GM12878 (cell line): ENCODE measurements around the gene GRAMD1B. TPM values are rescaled to one million over a fixed set of nuclear protein-coding genes. Genes with fewer than 3 reads are reported as not detected.

ENCODE experiments used
- ATF2 ChIP-seq: IDR thresholded peaks from 2 replicates; pipeline ENCODE4 v1.6.1; 2012; ENCODE audit warnings: low read length, inconsistent platforms
- ATF7 ChIP-seq: fragments of 450-650 bp; IDR thresholded peaks from 2 replicates; pipeline ENCODE4 v1.6.1; 2016; ENCODE audit warnings: low read depth, mild to moderate bottlenecking
- BCL11A ChIP-seq: IDR thresholded peaks from 2 replicates; pipeline ENCODE4 v1.6.1; 2011; ENCODE audit warnings: low read depth, low read length
- BHLHE40 ChIP-seq, 2 experiments: fragments of 450-650 bp in 1 of 2; IDR thresholded peaks; 2 replicates each; pipeline ENCODE4 v1.6.1; 2011 to 2017; ENCODE audit warnings: low read depth in 2 of 2, borderline replicate concordance in 1 of 2, improper control_type of control experiment in 1 of 2, low read length in 1 of 2, mild to moderate bottlenecking in 1 of 2
- BMI1 ChIP-seq: fragments of 450-650 bp; IDR thresholded peaks from 2 replicates; pipeline ENCODE4 v1.6.1; 2016; ENCODE audit warnings: mild to moderate bottlenecking, moderate library complexity, borderline replicate concordance
- CEBPB ChIP-seq, 2 experiments: fragments of 150-350 bp in 1 of 2; IDR thresholded peaks; 2 replicates each; pipeline ENCODE4 v1.6.1; 2012 to 2014; ENCODE audit warnings: low read depth in 2 of 2, low read length in 2 of 2, borderline replicate concordance in 1 of 2, inconsistent platforms in 1 of 2
- ETV6 ChIP-seq, 2 experiments: fragments of 450-650 bp in 1 of 2; IDR thresholded peaks in 1 of 2; conservative IDR thresholded peaks in 1 of 2; 2 replicates each; pipeline ENCODE4 v1.6.1; 2014; ENCODE audit warnings: antibody characterized with exemption in 1 of 2, borderline replicate concordance in 1 of 2, low read depth in 1 of 2, mild to moderate bottlenecking in 1 of 2, moderate library complexity in 1 of 2
- FOXK2 ChIP-seq: fragments of 450-650 bp; IDR thresholded peaks from 2 replicates; pipeline ENCODE4 v1.6.1; 2017; ENCODE audit warnings: mild to moderate bottlenecking, moderate library complexity
- IRF4 ChIP-seq: IDR thresholded peaks from 2 replicates; pipeline ENCODE4 v1.6.1; 2011; ENCODE audit warnings: low read depth, low read length
- MEF2B ChIP-seq: fragments of 450-650 bp; IDR thresholded peaks from 2 replicates; pipeline ENCODE4 v1.6.1; 2018; ENCODE audit warnings: mild to moderate bottlenecking, moderate library complexity; ENCODE audit not compliant: partially characterized antibody, poor library complexity, severe bottlenecking
- MTA3 ChIP-seq: IDR thresholded peaks from 2 replicates; pipeline ENCODE4 v1.6.1; 2012; ENCODE audit warnings: low read length, inconsistent platforms, borderline replicate concordance
- NFXL1 ChIP-seq: fragments of 450-650 bp; IDR thresholded peaks from 2 replicates; pipeline ENCODE4 v1.6.1; 2017; ENCODE audit warnings: antibody characterized with exemption, mild to moderate bottlenecking, borderline replicate concordance
- NR2F1 ChIP-seq: fragments of 450-650 bp; conservative IDR thresholded peaks from 2 replicates; pipeline ENCODE4 v1.6.1; 2017; ENCODE audit warnings: mild to moderate bottlenecking
- PBX3 ChIP-seq: IDR thresholded peaks from 2 replicates; pipeline ENCODE4 v1.6.1; 2011; ENCODE audit warnings: mild to moderate bottlenecking, low read depth, low read length, moderate library complexity; ENCODE audit not compliant: insufficient replicate concordance
- PRDM15 ChIP-seq: fragments of 450-650 bp; formaldehyde crosslinking; IDR thresholded peaks from 2 replicates; pipeline ENCODE4 v1.4.0; 2020; ENCODE audit warnings: mild to moderate bottlenecking, moderate library complexity
- SKIL ChIP-seq: fragments of 450-650 bp; IDR thresholded peaks from 2 replicates; pipeline ENCODE4 v1.6.1; 2017; ENCODE audit warnings: mild to moderate bottlenecking, low read depth, inconsistent platforms; ENCODE audit not compliant: poor library complexity, severe bottlenecking
- SUZ12 ChIP-seq: fragments of 200-600 bp; sonication (generic); IDR thresholded peaks from one replicate; pipeline ENCODE4 v1.6.1; 2018; ENCODE audit warnings: antibody characterized with exemption, mild to moderate bottlenecking; ENCODE audit not compliant: unreplicated experiment
- TARDBP ChIP-seq: IDR thresholded peaks from 2 replicates; pipeline ENCODE4 v1.6.1; 2016; ENCODE audit warnings: borderline replicate concordance
- USF1 ChIP-seq: IDR thresholded peaks from 2 replicates; pipeline ENCODE4 v1.6.1; 2011; ENCODE audit warnings: borderline replicate concordance, low read depth, mild to moderate bottlenecking, moderate library complexity, mixed read lengths, low read length; ENCODE audit not compliant: insufficient read depth; ENCODE audit errors: extremely low read length
- ZZZ3 ChIP-seq: IDR thresholded peaks from 2 replicates; pipeline ENCODE4 v1.6.1; 2011; ENCODE audit warnings: low read depth; ENCODE audit not compliant: control insufficient read depth, insufficient read length
- polyA plus RNA-seq, 11 experiments: library from polyadenylated mRNA; depleted of rRNA in 4 of 11; unstranded in 6 of 11; stranded (reverse) in 5 of 11; fragments of >200 nt; fragmentation: Nextera tagmentation in 4 of 11; fragmentation: Illumina TruSeq in 1 of 11; extraction: Ambion mirVana in 4 of 11; extraction: Trizol in 1 of 11; gene quantifications; 1 replicate in 1 of 11; 2 replicates in 10 of 11; pipeline versions ENCODE4 v1.2.1 to v1.2.3, GENCODE V29; 2011 to 2016; ENCODE audit warnings: inconsistent platforms in 2 of 11, missing spikeins in 2 of 11, low read depth in 1 of 11
- total RNA-seq, 4 experiments: library from RNA; depleted of rRNA in 3 of 4; stranded (reverse); fragments of >200 nt in 3 of 4; fragmentation: Illumina TruSeq in 1 of 4; extraction: Trizol in 1 of 4; gene quantifications; 2 replicates each; pipeline versions ENCODE4 v1.2.1 to v1.2.3, GENCODE V29; 2013 to 2021

The GRAMD1B gene
- total and polyA plus RNA-seq, 10 of the 15 experiments (the other 5 are each of a cell fraction or from before 2014, with no cell fraction given), result 1.9 to 49.1 (median 26.9) TPM

- TF ChIP-seq FOXK2 (no peak), USF1 (no peak), MEF2B (peak; percentile 61), TARDBP (no peak), SUZ12 (no peak), ETV6 (conservative IDR thresholded peaks at IDR 0.05 in 1 of 2, IDR thresholded peaks at IDR 0.05 in 1 of 2; ENCODE audit: borderline replicate concordance in 1 of 2, low read depth in 1 of 2) (peak in 1 of 2 experiments; percentile 52; a peak in 1 of 4 replicates), IRF4 (peak; percentile 74; the same call in 1 of the 2 replicates), CEBPB (IDR thresholded peaks at IDR 0.05; ENCODE audit: borderline replicate concordance in 1 of 2, low read depth in 2 of 2, low read length in 2 of 2) (peak in 1 of 2 experiments; percentile 69; a peak in 1 of 4 replicates), NR2F1 (peak; percentile 68), BCL11A (peak; percentile 85), ATF2 (peak; percentile 46; the same call in 1 of the 2 replicates), NFXL1 (no peak), BHLHE40 (IDR thresholded peaks at IDR 0.05; ENCODE audit: borderline replicate concordance in 1 of 2, low read depth in 2 of 2, low read length in 1 of 2) (peak in 1 of 2 experiments; percentile 31; a peak in 1 of 4 replicates), BMI1 (peak; percentile 72; the same call in 1 of the 2 replicates), ATF7 (peak; percentile 60), PRDM15 (CRISPR knock-in tag) (no peak), MTA3 (0 out of 2 replicates have a peak, but pooled peaks have one; percentile 51), ZZZ3 (no peak), SKIL (peak; percentile 46), PBX3 (no peak)
Observed at GRCh38 chr11:123452794-123453193, 22.7 kb downstream of the GRAMD1B start (continued).
